Superior temporal gyrus (tissue), 1 donor: ENCODE data around the gene TBC1D22A.

Experiments used
- DNase-seq: peaks from one replicate; pipeline ENCODE4 v3.0.0-alpha.2; 2016; ENCODE audit errors: extremely low spot score

Gene TBC1D22A

DNA sequence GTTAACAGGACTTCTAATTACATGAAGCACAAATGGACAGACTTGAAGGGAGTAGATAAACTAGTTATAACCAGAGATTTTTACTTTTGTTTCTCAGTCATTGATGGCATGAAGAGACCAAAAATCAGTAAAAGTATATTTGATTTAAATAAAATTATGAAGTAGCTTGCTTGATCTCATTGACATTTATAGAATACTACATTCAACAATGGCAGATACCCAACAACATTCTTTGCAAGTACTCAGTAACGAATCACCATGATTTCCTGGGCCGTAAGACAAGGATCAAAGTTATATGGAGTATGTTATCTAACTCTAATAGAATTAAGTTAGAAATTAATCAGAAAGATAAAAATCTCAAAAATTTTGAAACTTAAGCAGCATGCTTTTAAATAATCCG, 317.6 kb downstream of the TBC1D22A start:
- no peak for DNase-seq

GRCh38 chr22:47082505-47082904, 320.1 kb downstream of the TBC1D22A start:
- no peak for DNase-seq

GRCh38 chr22:47083379-47083986, 321.0 kb downstream of the TBC1D22A start:
- no peak for DNase-seq

GRCh38 chr22:47084226-47084625, 321.8 kb downstream of the TBC1D22A start:
- no peak for DNase-seq

- no peak for DNase-seq
These were observed 324.3 kb downstream of the TBC1D22A start for GRCh38 chr22:47086596-47087248.

GRCh38 chr22:47088480-47089158, 326.2 kb downstream of the TBC1D22A start:
- DNase-seq: no peak

DNA sequence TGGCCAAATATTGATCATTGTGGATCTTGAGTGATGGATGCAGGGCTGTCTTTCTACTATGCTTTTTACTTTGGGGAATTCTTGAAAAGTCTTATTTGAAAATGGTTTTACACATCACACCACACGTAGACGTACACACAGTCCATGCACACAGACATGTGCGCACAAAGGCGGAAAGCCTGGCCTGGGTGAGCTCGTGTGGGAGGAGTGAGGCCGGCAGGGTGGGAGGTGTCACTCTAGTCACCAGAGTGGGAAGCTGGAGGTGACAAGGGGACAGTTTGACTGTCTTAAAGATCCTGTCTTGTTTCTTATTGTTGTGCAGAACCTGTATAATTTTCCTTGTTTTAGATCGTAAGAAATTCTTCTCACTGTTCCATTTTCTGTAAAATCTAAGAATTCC, 326.9 kb downstream of the TBC1D22A start:
- DNase-seq: no peak

DNA sequence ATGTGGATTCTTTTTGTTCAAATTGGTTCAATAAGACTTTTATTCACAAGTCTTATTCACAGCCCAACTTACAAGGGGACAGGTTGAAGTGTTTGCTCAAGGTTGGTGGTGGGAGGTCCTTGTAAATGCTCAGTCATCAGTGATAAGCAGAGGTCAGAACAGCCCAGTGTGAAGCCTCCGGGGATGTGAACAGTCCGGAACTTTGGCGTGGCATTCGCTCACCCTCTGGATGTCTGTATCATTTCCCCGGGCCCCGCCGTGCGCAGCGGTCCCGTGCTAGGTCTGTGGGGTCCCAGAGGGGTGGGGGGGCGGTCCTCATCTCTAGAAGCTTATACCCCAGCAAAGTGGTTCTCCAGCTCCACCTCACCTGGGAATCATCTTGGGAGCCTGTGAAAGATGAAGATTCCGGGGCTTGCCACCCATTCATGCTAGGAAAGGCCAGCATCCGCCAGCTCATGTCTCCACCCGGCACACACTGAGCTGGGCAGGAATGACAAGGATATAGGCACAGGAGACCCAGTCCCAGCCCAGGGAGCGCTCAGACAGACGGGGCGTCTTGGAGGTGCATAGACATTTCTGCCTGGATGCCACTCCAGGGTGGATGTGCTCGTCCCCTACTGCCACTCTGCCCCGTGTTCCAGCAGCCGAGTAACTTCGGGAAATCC, 327.5 kb downstream of the TBC1D22A start:
- DNase-seq: no peak

DNA sequence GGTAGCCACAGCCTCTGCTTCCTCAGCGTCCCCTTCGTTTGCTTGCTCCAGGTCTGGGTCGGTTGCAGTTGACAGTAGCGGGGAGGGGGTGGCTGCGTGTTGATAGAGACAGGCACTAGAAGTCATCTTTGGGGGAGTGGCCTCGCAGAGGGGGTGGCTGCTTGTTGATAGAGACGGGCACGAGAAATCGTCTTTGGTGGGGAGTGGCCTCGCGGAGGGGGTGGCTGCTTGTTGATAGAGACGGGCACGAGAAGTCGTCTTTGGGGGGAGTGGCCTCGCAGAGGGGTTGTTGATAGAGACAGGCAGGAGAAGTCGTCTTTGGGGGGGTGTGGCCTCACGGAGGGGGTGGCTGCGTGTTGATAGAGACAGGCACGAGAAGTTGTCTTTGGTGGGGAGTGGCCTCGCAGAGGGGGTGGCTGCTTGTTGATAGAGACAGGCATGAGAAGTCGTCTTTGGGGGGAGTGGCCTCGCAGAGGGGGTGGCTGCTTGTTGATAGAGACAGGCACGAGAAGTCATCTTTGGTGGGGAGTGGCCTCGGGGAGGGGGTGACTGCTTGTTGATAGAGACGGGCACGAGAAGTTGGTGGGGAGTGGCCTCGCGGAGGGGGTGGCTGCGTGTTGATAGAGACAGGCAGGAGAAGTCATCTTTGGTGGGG, 328.3 kb downstream of the TBC1D22A start:
- DNase-seq: no peak

- no peak for DNase-seq
These were observed 328.8 kb downstream of the TBC1D22A start for GRCh38 chr22:47091246-47091651.

DNA sequence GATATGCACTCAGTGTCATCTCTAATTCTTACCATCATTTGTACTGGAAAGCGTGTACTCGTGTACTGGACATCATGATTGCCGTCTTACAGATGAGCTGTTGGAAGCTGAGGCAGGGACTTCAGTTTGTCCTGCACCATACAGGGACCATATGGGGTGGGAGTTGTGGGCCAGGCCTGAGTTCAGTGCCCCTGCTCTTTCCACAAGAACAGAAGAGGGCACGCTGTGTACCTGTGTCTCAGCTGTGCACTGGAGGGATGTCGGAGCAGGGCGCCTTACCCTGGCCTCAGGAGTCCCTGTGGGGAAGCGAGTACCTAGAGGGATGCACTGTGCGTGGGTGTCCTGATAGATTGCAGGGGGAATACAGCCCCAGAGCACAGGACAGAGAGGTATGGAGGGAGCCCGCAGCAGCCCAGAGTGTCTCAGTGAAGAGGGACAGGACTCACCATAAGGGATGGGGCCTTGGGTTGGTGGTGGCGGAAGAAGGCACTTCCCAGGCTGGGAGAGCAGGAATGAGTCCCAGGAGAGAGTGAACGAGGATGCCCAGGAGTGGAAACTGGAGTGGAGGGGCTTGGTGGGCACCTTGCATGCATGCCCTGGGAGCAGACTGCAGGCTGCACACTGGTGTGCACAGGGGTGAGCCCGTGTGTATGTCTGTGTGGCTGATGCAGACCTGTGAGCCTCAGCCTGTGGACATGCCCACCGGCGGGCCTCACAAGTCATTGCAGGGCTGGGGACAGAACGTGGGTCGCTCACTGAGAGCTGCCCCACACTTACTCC, 329.7 kb downstream of the TBC1D22A start:
- no peak for DNase-seq

- DNase-seq: no peak
These were observed 330.5 kb downstream of the TBC1D22A start for GRCh38 chr22:47092896-47093311.

DNA sequence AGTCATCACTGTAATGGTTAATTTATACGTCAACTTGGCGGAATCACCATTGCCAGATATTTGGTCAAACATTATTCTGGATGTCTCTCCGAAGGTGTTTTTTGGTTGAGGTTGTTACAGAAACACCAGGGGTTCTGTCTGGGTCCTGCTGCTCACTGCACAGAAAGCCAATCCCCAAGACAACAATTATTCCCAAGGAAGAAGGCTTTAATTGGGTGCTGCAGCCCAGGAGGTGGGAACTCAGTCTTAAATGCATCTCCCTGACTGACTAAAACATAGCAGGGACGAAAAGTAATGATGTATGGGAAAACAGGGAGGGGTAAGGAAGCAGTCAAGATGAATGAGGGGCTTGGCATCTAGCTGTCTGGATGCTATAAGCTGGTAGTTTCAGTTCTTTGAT, 331.3 kb downstream of the TBC1D22A start:
- no peak for DNase-seq

GRCh38 chr22:47094861-47095330, 332.4 kb downstream of the TBC1D22A start:
- DNase-seq: no peak

DNA sequence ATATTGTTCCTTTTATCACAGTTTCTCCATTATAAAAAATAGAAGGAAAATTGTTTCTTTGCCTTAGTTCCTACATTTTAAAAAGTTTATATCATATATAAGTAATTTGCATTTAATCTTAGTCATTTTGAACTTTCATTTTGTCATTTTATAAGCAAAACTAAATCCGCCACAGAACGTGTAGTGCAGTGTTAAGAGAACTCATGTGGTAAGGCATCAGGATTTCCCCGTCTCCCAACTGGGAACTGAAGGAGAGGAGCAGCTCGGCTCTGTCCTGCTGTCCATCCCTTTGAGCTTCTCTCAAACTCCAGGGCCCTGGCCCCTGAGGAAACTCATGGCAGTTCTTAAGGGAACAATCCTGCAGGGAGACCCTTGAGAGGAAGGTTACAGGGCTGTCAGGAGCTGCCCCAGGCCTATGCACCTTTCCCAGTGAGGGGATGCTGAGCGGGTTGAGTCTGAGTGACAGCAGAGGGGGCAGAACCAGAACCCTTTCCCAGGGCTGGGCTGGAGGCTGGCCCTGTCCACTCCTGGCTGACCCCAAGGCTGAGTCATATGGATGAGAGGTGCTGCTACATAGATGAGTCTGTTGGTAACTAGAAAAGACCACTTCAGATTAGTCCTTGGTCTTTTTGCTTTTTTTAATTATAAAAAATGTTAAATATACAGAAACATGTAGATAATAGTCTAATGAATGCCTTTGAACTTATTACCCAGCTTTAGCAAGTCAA, 333.1 kb downstream of the TBC1D22A start:
- DNase-seq: no peak

DNA sequence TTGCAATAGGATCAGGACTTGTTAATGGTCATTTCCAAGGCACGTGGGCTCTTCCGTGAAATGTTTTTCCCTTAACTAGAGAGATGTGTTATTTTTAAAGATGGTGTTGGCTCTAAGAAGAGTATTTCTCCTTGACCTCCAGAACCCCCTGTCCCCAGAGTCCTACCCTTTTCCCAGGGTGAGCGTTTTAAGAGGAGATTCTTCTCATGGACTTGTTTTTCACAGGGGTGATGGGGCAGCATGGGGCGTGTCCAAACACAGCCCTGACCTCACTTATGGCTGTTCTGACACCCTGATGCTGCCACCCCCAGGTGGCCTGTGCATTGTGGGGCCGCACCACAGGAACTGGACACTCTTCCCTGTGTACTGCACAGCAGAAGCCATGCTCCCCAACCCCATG, 335.7 kb downstream of the TBC1D22A start:
- no peak for DNase-seq

DNA sequence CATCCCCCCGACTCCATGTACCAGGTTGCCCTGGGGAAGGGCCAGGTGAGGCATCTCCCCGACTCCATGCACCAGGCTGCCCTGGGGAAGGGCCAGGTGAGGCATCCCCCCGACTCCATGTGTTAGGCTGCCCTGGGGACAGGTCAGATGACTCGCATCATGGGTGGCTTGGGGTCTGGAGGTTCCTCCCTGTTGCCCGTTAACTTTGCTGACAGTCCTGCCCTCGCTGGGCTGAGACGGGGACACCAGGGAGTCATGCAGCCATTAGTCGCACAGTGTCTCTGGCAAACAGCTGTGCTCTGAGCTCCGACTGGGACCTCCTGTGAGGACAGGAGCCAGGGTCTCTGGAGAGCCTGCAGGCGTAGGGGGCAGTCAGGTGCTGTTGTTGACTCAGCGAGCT, 336.1 kb downstream of the TBC1D22A start:
- DNase-seq: no peak

GRCh38 chr22:47100019-47100418, 337.6 kb downstream of the TBC1D22A start:
- DNase-seq: no peak

- DNase-seq: no peak
These were observed 338.3 kb downstream of the TBC1D22A start for GRCh38 chr22:47100646-47101200.

GRCh38 chr22:47101321-47101885, 339.0 kb downstream of the TBC1D22A start:
- DNase-seq: no peak
